Astrocyte (in vitro differentiated cells and primary cell): ENCODE measurements around the gene ORC3.

Experiments
- CTCF ChIP-seq: IDR thresholded peaks from 2 replicates; pipeline ENCODE4 v1.5.1; 2011; ENCODE audit warnings: low read depth, mild to moderate bottlenecking, inconsistent platforms, low read length, moderate library complexity; ENCODE audit not compliant: insufficient read depth
- EZH2 ChIP-seq: IDR thresholded peaks from 2 replicates; pipeline ENCODE4 v1.6.1; 2012; ENCODE audit warnings: mild to moderate bottlenecking, low read length, inconsistent platforms; ENCODE audit not compliant: insufficient read depth

GRCh38 chr6:87606199-87606598, 16.3 kb downstream of the ORC3 start:
- TF ChIP-seq EZH2 (no peak), CTCF (no peak)
